HG03064 (cell line): ENCODE data around the gene C16orf92.

Experiments used
- ATAC-seq: cut with Tn5 transposase; IDR thresholded peaks from one replicate; pipeline ENCODE4 v1.9.1; 2021; ENCODE audit warnings: low read depth; ENCODE audit not compliant: unreplicated experiment

The C16orf92 gene

GRCh38 chr16:29988346-29989075 lies 34.5 kb upstream of the C16orf92 start:
- ATAC-seq = no peak

- ATAC-seq = no peak
These were observed 33.7 kb upstream of the C16orf92 start for GRCh38 chr16:29989111-29989858.

GRCh38 chr16:29990034-29990433 lies 33.0 kb upstream of the C16orf92 start:
- ATAC-seq = no peak

GRCh38 chr16:29990883-29991570 lies 32.0 kb upstream of the C16orf92 start:
- ATAC-seq = no peak

- no peak for ATAC-seq
These were observed 31.5 kb upstream of the C16orf92 start for GRCh38 chr16:29991571-29991904.

GRCh38 chr16:29992344-29992967 lies 30.5 kb upstream of the C16orf92 start:
- ATAC-seq = no peak

GRCh38 chr16:29993191-29993902 lies 29.7 kb upstream of the C16orf92 start:
- no peak for ATAC-seq

- no peak for ATAC-seq
These were observed 28.9 kb upstream of the C16orf92 start for GRCh38 chr16:29993903-29994599.

GRCh38 chr16:29994600-29995323 lies 28.2 kb upstream of the C16orf92 start:
- ATAC-seq = no peak

- ATAC-seq = no peak
These were observed 27.6 kb upstream of the C16orf92 start, which contains the start of gene HIRIP3 for GRCh38 chr16:29995324-29995910. TSS of gene HIRIP3 (minus strand) at chr16:29995617. CDS start at chr16:29995605, 12 bp downstream.

- ATAC-seq = peak; percentile 76
These were observed 26.9 kb upstream of the C16orf92 start, which contains the start of gene INO80E for GRCh38 chr16:29995911-29996765. TSS of gene INO80E (plus strand) at chr16:29996241. CDS start at chr16:29996311, 70 bp downstream.

- ATAC-seq = no peak
These were observed 26.2 kb upstream of the C16orf92 start for GRCh38 chr16:29996766-29997250.

- no peak for ATAC-seq
These were observed 23.4 kb upstream of the C16orf92 start for GRCh38 chr16:29999605-30000004.

GRCh38 chr16:30000735-30001631 lies 22.0 kb upstream of the C16orf92 start:
- no peak for ATAC-seq

GRCh38 chr16:30002614-30003346 lies 20.2 kb upstream of the C16orf92 start:
- ATAC-seq = no peak
